ENCODE measurements around the gene PPP4R4.

DNA sequence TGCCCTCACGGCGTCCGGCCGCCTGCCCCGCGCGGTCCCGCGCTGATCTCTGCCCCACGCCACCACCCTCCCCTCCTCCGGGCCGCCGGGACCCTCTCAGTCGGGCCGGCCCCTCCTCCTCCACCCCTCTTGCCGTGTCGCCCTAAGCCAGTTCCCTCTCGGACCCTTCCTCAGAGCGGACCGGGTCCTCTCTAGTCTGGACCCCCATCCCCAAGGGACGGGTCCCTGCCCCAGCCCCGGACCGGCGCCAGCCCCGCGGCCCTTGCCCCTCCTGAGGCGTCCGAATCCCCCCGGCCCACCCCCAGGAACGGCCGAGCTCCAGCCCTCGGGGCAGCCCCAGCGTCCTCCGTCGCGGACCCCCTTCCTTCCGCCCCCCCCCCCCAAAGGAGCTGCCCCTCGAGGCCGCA, 485 bp downstream of the PPP4R4 start:
- no peak for TF ChIP-seq EP300 (IDR thresholded peaks at IDR 0.05)
- TF ChIP-seq, protein P1, sequence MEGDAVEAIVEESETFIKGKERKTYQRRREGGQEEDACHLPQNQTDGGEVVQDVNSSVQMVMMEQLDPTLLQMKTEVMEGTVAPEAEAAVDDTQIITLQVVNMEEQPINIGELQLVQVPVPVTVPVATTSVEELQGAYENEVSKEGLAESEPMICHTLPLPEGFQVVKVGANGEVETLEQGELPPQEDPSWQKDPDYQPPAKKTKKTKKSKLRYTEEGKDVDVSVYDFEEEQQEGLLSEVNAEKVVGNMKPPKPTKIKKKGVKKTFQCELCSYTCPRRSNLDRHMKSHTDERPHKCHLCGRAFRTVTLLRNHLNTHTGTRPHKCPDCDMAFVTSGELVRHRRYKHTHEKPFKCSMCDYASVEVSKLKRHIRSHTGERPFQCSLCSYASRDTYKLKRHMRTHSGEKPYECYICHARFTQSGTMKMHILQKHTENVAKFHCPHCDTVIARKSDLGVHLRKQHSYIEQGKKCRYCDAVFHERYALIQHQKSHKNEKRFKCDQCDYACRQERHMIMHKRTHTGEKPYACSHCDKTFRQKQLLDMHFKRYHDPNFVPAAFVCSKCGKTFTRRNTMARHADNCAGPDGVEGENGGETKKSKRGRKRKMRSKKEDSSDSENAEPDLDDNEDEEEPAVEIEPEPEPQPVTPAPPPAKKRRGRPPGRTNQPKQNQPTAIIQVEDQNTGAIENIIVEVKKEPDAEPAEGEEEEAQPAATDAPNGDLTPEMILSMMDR (IDR thresholded peaks at IDR 0.05): no peak

Measured in upper lobe of left lung (tissue), 4 donors.